IMR-90 (cell line): Measurements from ENCODE around the gene GAS7. TPM values are rescaled to one million over a fixed set of nuclear protein-coding genes. Genes with fewer than 3 reads are reported as not detected.
A peak's percentile ranks its signal among the peaks of the same experiment; 100 is the strongest.

ENCODE experiments used
- ATAC-seq: fragments of 200-7000 bp; cut with Tn5 transposase; 2 replicates; pipeline ENCODE4 v1.9.1; 2020; ENCODE audit warnings: low read depth, mild to moderate bottlenecking, moderate library complexity
- BruUV-seq: library from RNA; stranded (reverse); fragments of 400-500 nt; replicated peaks from 2 replicates; lab custom pipeline; 2021; lab: Mats Ljungman, UMichigan
- CTCF ChIA-PET: fragments of 300-600 bp; formaldehyde crosslinking; extraction: SDS; loops from one replicate; lab custom pipeline; 2021; ENCODE audit warnings: antibody characterized with exemption; lab: Yijun Ruan, JAX
- POLR2A ChIA-PET: fragments of 300-600 bp; sonication (Branson Sonifier 250); formaldehyde crosslinking; loops from one replicate; lab custom pipeline; 2022; ENCODE audit warnings: antibody characterized with exemption; ENCODE audit not compliant: unreplicated experiment; lab: Charles Lee
- DNase-seq: peaks from one replicate; pipeline ENCODE4 v3.0.0; 2013
- H2AFZ ChIP-seq: replicated peaks from 2 replicates; pipeline ENCODE3; 2013; ENCODE audit warnings: low read length, mild to moderate bottlenecking; ENCODE audit not compliant: poor library complexity
- H2AK5ac ChIP-seq: 2 replicates; pipeline ENCODE4 v1.6.1; 2013; ENCODE audit warnings: low read depth, low read length, inconsistent platforms
- H2AK9ac ChIP-seq: replicated peaks from 2 replicates; pipeline ENCODE3; 2013; ENCODE audit warnings: mild to moderate bottlenecking, low read depth, low read length, moderate library complexity; ENCODE audit not compliant: poor library complexity
- H2BK120ac ChIP-seq: 2 replicates; pipeline ENCODE4 v1.6.1; 2013; ENCODE audit warnings: low read depth, low read length, inconsistent platforms
- H2BK15ac ChIP-seq: 3 replicates; pipeline ENCODE4 v1.6.1; 2013; ENCODE audit warnings: low read depth, low read length, inconsistent platforms
- H2BK20ac ChIP-seq: 2 replicates; pipeline ENCODE4 v1.6.1; 2013; ENCODE audit warnings: low read depth, mild to moderate bottlenecking, inconsistent platforms, low read length, moderate library complexity
- H2BK5ac ChIP-seq: 2 replicates; pipeline ENCODE4 v1.6.1; 2013; ENCODE audit warnings: mild to moderate bottlenecking, low read depth, low read length, inconsistent platforms; ENCODE audit not compliant: poor library complexity, severe bottlenecking
- H3K14ac ChIP-seq: replicated peaks from 2 replicates; pipeline ENCODE4 v1.6.1; 2013; ENCODE audit warnings: low read depth, low read length, inconsistent platforms
- H3K18ac ChIP-seq: 2 replicates; pipeline ENCODE4 v1.6.1; 2013; ENCODE audit warnings: low read depth, low read length, control low read depth
- H3K23ac ChIP-seq: 2 replicates; pipeline ENCODE4 v1.6.1; 2013; ENCODE audit warnings: low read depth, low read length, inconsistent platforms
- H3K27ac ChIP-seq: 2 replicates; pipeline ENCODE4 v1.5.1; 2013; ENCODE audit warnings: mild to moderate bottlenecking, control low read depth, low read length; ENCODE audit not compliant: insufficient read depth
- H3K27me3 ChIP-seq: 2 replicates; pipeline ENCODE4 v1.6.1; 2013; ENCODE audit warnings: low read length; ENCODE audit not compliant: control insufficient read depth, insufficient read depth
- H3K36me3 ChIP-seq: 2 replicates; pipeline ENCODE4 v1.6.1; 2013; ENCODE audit warnings: low read length, mixed read lengths; ENCODE audit not compliant: control insufficient read depth, insufficient read depth
- H3K4ac ChIP-seq: 2 replicates; pipeline ENCODE4 v1.6.1; 2013; ENCODE audit warnings: low read depth, low read length, inconsistent platforms
- H3K4me1 ChIP-seq: 2 replicates; pipeline ENCODE4 v1.6.1; 2013; ENCODE audit warnings: low read length, mixed read lengths; ENCODE audit not compliant: control insufficient read depth, insufficient read depth
- H3K4me2 ChIP-seq: 2 replicates; pipeline ENCODE4 v1.6.1; 2013; ENCODE audit warnings: low read depth, mild to moderate bottlenecking, control low read depth, low read length, moderate library complexity
- H3K4me3 ChIP-seq: 2 replicates; pipeline ENCODE4 v1.5.1; 2013; ENCODE audit warnings: low read depth, mild to moderate bottlenecking, control low read depth, low read length, moderate library complexity; ENCODE audit not compliant: insufficient read depth
- H3K56ac ChIP-seq: 2 replicates; pipeline ENCODE4 v1.6.1; 2013; ENCODE audit warnings: low read length, inconsistent platforms; ENCODE audit not compliant: insufficient read depth; ENCODE audit errors: extremely low read depth
- H3K79me1 ChIP-seq, 2 experiments: 2 replicates each; pipeline ENCODE4 v1.6.1; 2013; ENCODE audit warnings: low read length in 2 of 2, inconsistent platforms in 1 of 2, low read depth in 1 of 2
- H3K9ac ChIP-seq: 2 replicates; pipeline ENCODE4 v1.6.1; 2013; ENCODE audit warnings: low read depth, low read length, control low read depth
- H3K9me1 ChIP-seq: 2 replicates; pipeline ENCODE4 v1.6.1; 2013; ENCODE audit warnings: low read length, inconsistent platforms; ENCODE audit not compliant: insufficient read depth
- H3K9me3 ChIP-seq: 2 replicates; pipeline ENCODE4 v1.6.1; 2013; ENCODE audit warnings: low read length; ENCODE audit not compliant: control insufficient read depth, insufficient read depth
- H4K20me1 ChIP-seq: 2 replicates; pipeline ENCODE4 v1.6.1; 2013; ENCODE audit warnings: low read length, inconsistent platforms; ENCODE audit not compliant: insufficient read depth
- H4K5ac ChIP-seq: 2 replicates; pipeline ENCODE4 v1.6.1; 2013; ENCODE audit warnings: mild to moderate bottlenecking, low read depth, low read length, control low read depth
- H4K8ac ChIP-seq, 2 experiments: 2 replicates each; pipeline ENCODE4 v1.6.1; 2013; ENCODE audit warnings: low read depth in 2 of 2, low read length in 2 of 2, control low read depth in 1 of 2, inconsistent platforms in 1 of 2
- H4K91ac ChIP-seq: 2 replicates; pipeline ENCODE4 v1.6.1; 2013; ENCODE audit warnings: low read depth, low read length, inconsistent platforms; ENCODE audit not compliant: insufficient read depth
- FOS ChIP-seq: fragments of 150-350 bp; IDR thresholded peaks from 2 replicates; pipeline ENCODE4 v1.6.1; 2016; ENCODE audit warnings: low read depth, low read length
- NFE2L2 ChIP-seq: fragments of 150-350 bp; IDR thresholded peaks from 2 replicates; pipeline ENCODE4 v1.6.1; 2016; ENCODE audit warnings: low read depth, mild to moderate bottlenecking, low read length
- WGBS, 2 experiments: methylation state at CpG; one replicate each; pipeline versions ENCODE4 v1.1.5 to v1.1.7; 2013; ENCODE audit warnings: missing lambda C conversion rate in 2 of 2; ENCODE audit not compliant: insufficient read length in 1 of 2; ENCODE audit errors: extremely low coverage in 2 of 2; 5-methylcytosine and 5-hydroxymethylcytosine counted together
- dilution Hi-C: fragments of 300-500 bp; cut with HindIII; formaldehyde crosslinking; loops from one replicate; pipeline ENCODE4 v1.14.3; 2018; ENCODE audit warnings: low sequenced_read_pairs; ENCODE audit not compliant: unreplicated experiment
- in situ Hi-C: fragments of 300-500 bp; cut with MboI; formaldehyde crosslinking; loops from 3 replicates; pipeline ENCODE4 v1.14.3; 2019; ENCODE audit warnings: low sequenced_read_pairs, inconsistent platforms, mixed read lengths
- intact Hi-C: fragments of 100-400 bp; cut with micrococcal nuclease; formaldehyde crosslinking; loops from 2 replicates; pipeline ENCODE4 v1.10.0; 2022
- polyA plus RNA-seq, 3 experiments: library from polyadenylated mRNA; depleted of rRNA; stranded (reverse); fragments of >200 nt; gene quantifications; 2 replicates each; pipeline ENCODE4 v1.2.3, GENCODE V29; 2012; ENCODE audit warnings: low replicate concordance in 1 of 3
- total RNA-seq: library from RNA; depleted of rRNA; stranded (reverse); fragments of >200 nt; gene quantifications from 2 replicates; pipeline ENCODE4 v1.2.3, GENCODE V29; 2012
- TF ChIP-seq, protein P1 (sequence below): conservative IDR thresholded peaks from 2 replicates; pipeline ENCODE4 v1.5.1; 2012; ENCODE audit warnings: mild to moderate bottlenecking, low read depth, low read length, improper control_type of control experiment

The GAS7 gene
- total and polyA plus RNA-seq, 2 of the 4 experiments (the other 2 are of a cell fraction): 4.6 to 5.0 TPM

DNA sequence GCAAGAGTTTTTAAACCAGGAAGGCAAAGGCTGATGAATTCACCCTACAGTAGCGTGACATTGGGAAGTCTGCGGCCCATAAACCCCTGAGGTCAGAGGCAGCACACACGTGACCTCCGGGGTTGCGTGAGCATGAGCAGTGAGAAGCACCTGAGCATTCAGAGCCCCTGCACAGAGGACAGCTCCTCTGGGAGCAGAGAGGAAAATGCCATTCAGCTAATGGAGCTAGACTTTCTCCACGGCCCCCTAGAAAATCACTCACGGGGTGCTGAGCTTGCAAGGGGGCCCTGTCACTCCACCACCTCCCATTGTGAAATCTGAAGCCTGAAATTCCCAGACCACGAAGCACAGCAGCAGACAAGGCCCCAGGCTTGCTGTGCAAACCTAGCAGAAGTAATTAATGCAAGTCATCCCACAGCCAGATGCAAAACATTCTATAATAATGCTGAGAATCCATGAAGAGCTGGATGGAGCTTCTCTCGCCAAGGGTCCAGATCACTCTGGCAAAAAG is 178.4 kb downstream of the GAS7 start:
- Histone ChIP-seq H3K18ac (no peak overlapping the region), H3K79me1 (no peaks in the 10 kb centered on the region), H3K4me1 (peaks cover 2% of the 10 kb centered on the region; the same call in 1 of the 2 replicates), H3K9ac (no peak overlapping the region), H2BK5ac (no peak overlapping the region), H3K56ac (no peak overlapping the region), H4K20me1 (no peaks in the 10 kb centered on the region), H3K4me3 (no peak overlapping the region), H3K14ac (no peak overlapping the region), H4K8ac (no peak overlapping the region), H3K9me1 (no peaks in the 10 kb centered on the region), H3K9me3 (no peaks in the 10 kb centered on the region), H3K4ac (no peak overlapping the region), H3K4me2 (no peak overlapping the region), H3K27me3 (no peaks in the 10 kb centered on the region), H2AK5ac (no peak overlapping the region), H2BK120ac (no peak overlapping the region), H3K36me3 (no peaks in the 10 kb centered on the region), H4K5ac (no peak overlapping the region), H3K27ac (no peak overlapping the region), H4K91ac (no peak overlapping the region), H2BK20ac (no peak overlapping the region), H2AFZ (no peak overlapping the region), H3K23ac (no peak overlapping the region), H2AK9ac (no peak overlapping the region), H2BK15ac (no peak overlapping the region)
- BruUV-seq: no TSS peak
- dilution Hi-C loops (no loop called here), in situ Hi-C loops (no loop called here), intact Hi-C loops (no loop called here)
- ATAC-seq (no peak), DNase-seq (no peak)
- TF ChIP-seq FOS (no peak), NFE2L2 (peak; percentile 46; the same call in 1 of the 2 replicates)
- TF ChIP-seq, protein P1, sequence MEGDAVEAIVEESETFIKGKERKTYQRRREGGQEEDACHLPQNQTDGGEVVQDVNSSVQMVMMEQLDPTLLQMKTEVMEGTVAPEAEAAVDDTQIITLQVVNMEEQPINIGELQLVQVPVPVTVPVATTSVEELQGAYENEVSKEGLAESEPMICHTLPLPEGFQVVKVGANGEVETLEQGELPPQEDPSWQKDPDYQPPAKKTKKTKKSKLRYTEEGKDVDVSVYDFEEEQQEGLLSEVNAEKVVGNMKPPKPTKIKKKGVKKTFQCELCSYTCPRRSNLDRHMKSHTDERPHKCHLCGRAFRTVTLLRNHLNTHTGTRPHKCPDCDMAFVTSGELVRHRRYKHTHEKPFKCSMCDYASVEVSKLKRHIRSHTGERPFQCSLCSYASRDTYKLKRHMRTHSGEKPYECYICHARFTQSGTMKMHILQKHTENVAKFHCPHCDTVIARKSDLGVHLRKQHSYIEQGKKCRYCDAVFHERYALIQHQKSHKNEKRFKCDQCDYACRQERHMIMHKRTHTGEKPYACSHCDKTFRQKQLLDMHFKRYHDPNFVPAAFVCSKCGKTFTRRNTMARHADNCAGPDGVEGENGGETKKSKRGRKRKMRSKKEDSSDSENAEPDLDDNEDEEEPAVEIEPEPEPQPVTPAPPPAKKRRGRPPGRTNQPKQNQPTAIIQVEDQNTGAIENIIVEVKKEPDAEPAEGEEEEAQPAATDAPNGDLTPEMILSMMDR: no peak
- WGBS, 2 experiments: no CpG with 5 or more reads among the region's 9 CpGs
- POLR2A ChIA-PET: no interaction called here
- CTCF ChIA-PET: no interaction called here
